Keratinocyte (primary cell): Measurements from ENCODE around the gene SLC25A19.

ENCODE experiments used
- CTCF ChIP-seq, 3 experiments: IDR thresholded peaks in 1 of 3; conservative IDR thresholded peaks in 1 of 3; optimal IDR thresholded peaks in 1 of 3; 2 replicates in 2 of 3; 3 replicates in 1 of 3; pipeline versions ENCODE3 to v1.5.1; 2011; ENCODE audit warnings: low read length in 3 of 3, mild to moderate bottlenecking in 3 of 3, moderate library complexity in 2 of 3, control low read depth in 1 of 3, inconsistent platforms in 1 of 3; ENCODE audit not compliant: insufficient read depth in 2 of 3; ENCODE audit errors: extremely low read depth in 1 of 3
- EZH2 ChIP-seq: IDR thresholded peaks from one replicate; pipeline ENCODE4 v1.6.1; 2012; ENCODE audit warnings: inconsistent platforms, mild to moderate bottlenecking, low read length, moderate library complexity

DNA sequence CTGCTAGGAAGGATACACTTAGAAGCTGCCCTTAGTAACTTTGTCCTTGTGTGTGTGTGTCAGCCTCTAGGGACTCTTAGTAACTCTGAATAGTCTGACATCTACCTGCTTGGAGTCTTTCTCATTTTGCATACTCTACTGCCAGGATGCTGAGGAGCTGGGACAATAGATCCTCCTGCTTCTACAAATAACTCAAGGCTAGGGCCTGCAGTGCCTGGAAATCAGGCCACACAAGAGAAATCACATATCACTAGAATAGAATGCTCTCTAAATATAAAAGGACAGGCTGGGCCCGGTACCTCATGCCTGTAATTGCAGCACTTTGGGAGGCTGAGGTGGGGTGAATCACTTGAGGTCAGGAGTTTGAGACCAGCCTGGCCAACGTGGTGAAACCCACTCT is 38.5 kb upstream of the SLC25A19 start:
- TF ChIP-seq CTCF (optimal IDR thresholded peaks at IDR 0.05 in 1 of 3, IDR thresholded peaks at IDR 0.05 in 1 of 3, conservative IDR thresholded peaks at IDR 0.05 in 1 of 3; ENCODE audit: extremely low read depth in 1 of 3, insufficient read depth in 2 of 3, low read length in 3 of 3): no peak
- TF ChIP-seq EZH2: no peak
